HG02943 (cell line): ENCODE results near the gene FBN1.

Source experiments
- ATAC-seq: cut with Tn5 transposase; IDR thresholded peaks from one replicate; pipeline ENCODE4 v1.9.1; 2021; ENCODE audit warnings: mild to moderate bottlenecking, low read depth, moderate library complexity; ENCODE audit not compliant: unreplicated experiment

The FBN1 gene

DNA sequence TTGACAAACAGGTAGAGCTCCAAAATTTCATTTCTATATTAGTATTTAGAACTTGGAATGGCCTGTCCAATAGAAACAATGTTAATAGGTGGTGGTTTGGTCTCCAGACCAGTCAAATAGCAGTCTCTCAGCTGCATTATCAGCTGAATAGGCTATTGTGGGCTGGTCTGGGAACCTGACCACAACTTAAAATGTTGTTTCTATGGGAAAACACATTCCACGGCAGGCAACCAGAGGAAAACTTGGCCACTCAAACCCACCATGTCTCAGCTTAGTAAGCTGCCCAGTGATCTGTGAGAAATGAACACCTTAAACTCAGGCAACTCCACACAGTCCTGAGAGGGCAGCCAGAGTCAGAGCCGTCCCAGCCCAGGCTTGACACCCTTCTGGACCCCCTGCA, 20.4 kb downstream of the FBN1 start:
- ATAC-seq = no peak

DNA sequence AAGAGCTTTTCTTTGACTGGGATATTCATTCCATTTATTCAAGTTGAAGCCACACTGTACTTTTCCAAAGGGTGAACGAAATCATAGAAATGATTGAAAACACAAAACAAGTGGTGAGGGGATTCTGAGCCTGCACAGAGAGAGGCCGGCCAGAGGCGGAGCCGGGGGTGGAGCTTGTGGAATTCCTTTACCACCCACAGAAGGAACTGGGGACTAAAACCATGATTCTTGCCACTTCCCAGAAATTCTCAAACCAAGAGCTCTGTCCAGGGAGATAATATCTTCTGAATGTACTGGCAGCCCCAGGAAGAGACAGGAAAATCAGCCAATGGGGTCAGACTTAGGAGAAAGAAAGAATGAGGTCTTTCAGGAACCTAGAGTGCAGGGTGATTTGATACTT, 20.8 kb downstream of the FBN1 start:
- ATAC-seq = no peak

DNA sequence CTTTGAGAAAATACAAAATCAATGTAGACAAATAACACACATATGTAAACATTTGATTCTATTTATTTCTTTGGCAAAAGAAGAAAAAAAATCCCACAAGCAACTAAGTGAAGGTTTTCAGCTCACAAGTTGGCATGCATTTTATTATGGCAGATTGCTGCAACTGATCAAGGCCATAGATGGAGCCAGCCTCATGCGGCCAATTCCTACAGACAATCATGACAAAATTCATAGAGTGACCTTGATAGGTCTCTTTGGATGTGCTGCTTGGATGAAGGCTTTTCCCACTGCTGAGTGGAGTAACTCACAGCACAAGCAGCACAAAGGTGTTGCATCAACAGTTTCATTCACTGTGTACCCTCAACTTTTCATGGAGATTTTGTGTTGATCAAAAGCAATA, 22.1 kb downstream of the FBN1 start:
- ATAC-seq = no peak

DNA sequence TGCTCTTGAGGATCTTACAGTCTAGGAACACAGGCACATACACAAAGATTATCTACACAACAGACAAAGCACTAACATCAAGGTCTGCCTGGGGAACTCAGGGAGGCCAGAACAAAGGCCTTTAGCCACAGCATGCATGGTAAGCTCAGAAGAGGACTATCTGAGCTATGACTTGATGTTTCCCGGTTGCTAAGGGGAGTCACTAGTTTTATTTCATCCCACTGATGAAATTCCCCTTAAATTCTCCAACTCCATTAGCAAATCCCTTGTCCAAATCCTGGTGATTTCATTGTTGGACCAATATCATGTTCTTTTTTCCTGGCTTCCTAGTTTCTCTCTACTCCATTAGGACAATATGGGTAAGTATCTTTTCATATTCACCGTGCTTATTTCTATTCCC, 23.3 kb downstream of the FBN1 start:
- no peak for ATAC-seq

DNA sequence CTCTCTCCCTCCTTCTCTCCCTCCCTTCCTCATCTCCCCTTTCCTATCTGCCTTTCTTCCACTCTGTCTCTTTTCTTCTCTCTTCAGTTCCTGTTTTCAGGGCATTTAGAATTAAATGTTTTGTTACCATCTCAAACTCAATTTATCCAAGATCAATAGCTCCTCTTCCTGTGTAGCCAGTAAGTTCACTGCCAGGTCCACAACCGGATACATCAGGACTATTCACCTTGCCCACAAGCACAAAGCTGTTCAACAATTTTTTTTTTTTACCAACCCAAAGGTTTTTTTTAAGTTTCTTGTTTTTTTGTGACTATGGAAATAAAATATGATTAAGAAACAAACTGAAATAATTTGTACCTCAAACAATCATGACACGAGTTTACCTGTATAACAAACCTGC, 26.1 kb downstream of the FBN1 start:
- no peak for ATAC-seq

DNA sequence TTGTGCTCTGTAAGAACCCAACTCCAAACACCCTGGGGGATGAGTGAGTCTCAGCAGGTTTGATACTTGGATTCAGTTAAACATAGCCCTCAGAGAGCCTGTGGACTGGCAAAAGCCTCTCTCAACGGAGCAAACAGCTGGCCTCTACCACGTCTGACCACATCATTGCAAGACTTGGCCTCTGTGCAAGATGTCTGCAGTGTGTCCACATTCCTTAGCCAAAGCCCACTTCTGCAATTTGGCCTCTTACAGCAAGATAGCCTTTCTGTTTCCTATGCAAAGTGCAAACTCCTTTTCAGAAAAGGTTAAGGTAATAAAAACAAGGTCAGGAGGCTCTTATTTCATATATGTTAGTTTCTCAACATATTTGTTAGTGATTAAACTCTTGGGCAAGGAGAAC, 27.9 kb downstream of the FBN1 start:
- ATAC-seq = no peak

DNA sequence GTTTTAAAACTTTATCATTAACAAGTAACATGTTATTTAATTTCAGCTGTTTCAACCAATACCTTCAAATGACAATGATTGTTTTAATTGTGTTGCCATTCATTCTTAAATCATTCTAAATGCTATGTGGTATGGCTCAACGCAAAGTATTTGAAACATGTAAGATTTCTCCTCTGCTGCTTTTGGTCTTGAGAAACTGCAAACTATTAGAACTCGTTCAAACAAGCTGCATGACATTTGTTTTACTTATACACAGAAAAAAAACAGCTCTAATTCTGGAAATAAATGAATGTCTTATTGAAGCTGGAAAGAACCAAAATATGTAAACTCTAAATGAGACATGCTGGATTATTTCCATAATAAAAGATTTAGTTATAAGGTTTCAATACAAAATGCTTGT, 29.3 kb downstream of the FBN1 start:
- no peak for ATAC-seq

DNA sequence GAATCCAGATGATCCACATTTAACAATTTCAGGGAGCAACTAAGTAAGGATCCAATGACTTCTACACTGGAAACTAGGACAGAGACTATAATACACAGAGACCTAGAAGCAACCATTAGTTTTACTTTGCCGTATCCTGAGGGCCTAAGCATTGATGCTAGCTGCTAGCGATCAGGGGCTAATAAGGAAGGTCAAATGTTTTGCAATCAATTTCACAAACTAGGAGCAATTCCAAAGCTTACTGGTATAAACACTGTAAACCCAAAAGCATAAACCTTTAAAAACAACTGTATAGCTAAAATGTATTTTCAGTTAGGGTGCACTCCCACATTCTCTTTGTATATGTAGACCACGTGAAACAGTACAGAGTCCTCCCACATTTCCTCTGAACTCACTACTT, 31.5 kb downstream of the FBN1 start:
- ATAC-seq = no peak

DNA sequence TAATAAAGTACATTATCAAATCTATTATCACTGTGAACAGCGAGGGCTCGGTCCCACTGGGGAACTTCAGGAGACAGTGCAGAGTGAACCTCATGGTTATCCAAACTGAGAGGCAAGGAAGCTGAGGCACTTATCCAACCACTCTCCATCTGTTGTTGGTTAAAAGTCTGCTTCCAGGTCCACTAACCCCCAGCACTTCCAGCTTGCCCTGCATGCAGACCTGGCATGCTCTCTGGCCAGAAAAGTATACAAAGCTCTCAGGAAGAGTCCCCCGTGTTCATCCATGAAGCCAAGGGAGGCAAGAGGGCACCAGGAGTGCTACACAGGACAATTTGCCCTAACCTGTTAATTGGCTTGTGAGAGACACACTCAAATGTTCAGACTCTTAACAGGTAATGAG, 36.0 kb downstream of the FBN1 start:
- ATAC-seq = no peak

DNA sequence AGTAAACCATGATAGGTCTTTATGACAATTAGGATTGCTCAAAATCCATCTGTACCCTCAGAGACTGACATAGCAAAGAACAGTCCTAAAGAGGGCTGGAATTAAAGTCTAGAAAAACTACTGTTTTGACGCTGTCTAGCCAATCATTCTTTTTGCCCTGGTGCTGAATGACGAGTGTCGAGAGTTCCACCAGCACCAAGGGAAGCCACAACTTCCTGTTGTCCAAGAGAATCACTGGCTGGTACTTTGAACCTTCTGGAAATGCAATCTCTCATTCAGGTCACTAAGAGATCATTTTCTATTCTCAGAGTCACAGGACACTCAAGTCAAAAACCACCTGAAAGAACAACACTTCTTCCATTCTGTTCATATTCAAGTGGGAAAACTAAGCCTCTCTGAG, 37.7 kb downstream of the FBN1 start:
- no peak for ATAC-seq

DNA sequence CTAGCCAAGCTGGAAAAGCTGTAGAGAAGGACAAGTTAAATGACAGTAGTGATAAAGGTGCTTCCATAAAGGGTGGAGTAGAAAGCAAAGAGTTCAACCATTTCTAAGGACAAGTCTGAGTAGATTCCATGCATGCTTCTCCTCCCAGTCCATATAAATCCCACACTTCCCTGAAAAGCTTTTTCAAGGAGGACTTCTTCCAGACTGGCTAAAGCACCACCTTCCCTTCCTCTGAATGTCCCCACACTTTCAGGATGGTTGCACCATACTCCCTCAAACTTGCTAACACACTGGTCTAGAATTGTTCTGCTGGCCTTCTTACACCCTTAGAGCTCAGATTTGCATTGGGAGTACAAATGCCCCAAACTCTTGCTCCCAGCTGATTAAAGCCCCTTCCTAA, 40.9 kb downstream of the FBN1 start:
- ATAC-seq = no peak

DNA sequence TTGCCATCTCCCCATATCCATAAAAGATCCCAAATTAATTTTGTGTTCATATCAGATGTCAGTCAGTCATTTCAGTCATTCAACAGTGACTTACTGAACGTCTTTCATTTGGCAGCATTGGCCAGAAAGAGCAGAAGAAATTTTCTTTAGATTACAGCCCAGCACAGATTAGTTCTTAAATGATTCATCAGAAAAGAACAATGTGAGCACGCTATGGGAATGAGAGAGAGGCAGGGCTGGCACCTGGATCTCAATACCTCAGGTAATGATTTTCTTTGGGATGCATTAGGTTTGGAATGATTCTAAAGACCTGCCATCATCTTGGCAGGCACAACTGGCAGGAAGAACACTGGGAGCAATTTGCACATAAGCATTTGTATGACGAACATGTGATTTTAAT, 41.6 kb downstream of the FBN1 start:
- no peak for ATAC-seq

DNA sequence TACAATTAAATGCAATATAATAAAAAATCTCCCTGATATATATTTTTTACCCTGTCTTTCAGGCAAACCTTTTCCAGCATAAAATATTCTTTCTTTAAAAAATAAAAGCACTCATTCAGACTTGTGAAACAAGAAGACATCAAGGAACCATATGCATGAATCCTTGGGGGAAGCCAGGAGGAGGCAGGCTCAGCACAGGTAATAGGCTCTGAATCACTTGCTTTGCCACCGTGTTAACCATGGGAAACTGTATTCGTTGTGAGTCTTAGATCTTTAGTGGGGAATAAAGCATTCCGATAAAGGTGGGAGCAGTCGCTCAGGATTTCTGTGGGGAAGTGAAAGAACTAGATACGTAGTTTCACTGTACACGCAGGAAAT, 42.4 kb downstream of the FBN1 start:
- ATAC-seq = no peak

DNA sequence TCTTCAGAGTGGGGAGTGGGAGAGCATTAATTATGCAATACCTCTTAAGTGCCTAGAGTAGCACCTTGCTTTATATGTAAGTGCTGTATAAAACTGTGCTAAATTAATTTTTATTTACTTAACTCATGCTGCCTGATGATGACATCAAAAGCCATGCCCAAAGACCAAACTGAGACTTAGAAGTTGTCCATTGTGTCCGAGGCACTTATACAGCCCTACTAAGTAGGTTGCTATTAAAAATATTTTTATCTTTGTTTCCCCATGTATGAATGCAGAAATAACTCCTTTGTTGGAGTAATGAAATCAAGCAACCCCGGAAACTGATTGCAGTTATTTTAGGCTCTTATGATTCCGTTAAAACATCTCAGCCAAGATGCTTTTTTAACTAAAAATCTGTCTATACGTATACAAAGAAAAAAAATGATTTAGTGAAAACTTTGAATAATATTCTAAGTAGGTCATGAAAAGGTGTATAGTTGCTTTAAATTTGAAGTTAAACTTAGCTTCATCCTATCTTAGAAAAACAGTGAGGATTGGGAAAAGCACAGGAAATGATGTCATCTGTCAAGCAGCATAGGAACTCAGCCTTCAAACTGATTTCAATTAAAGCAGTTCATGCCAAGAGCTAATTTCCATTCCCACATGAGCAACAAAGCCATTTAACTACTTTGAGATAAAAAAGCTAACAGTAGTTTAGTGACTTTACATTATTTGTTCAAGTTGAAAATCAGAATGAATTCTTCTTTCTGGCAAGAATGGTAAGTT, 43.0 kb downstream of the FBN1 start:
- no peak for ATAC-seq

DNA sequence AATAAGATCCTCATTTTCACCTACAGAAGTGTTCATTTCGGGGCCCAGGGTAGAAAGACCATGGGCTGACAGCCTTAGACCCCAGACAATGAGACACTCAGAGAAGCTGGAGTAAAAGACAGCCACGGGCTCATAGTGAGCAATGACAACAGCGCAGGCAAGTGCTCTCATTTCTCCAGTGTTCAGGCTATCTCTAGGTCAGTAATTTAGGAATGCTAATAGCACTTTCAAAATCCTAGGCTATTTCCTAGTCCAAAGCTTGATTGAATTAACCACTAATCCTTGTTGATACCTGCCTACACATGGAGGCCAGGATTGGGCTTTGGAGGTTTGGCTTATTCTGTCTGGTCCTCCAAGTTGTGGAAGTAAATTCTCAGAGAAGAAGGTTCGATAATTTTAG, 44.4 kb downstream of the FBN1 start:
- ATAC-seq = no peak

DNA sequence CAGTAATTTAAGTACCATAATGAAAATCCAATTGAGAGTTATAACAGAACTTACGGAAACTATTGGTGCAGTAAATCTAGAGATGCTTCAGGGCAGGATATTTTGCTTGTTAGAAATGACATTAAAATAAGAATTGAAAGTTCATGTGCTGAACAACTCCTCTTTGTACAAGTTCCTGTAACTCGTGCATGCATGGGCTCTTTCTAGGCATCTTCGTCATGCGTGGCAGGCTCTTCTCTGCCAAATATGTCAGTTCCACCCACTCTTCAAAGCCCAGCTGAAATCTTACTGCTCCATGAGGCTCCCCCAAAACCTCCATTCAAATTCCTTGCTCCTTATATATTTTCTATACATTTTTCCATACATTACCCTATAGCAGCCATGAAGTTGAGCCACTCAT, 48.7 kb downstream of the FBN1 start:
- no peak for ATAC-seq

DNA sequence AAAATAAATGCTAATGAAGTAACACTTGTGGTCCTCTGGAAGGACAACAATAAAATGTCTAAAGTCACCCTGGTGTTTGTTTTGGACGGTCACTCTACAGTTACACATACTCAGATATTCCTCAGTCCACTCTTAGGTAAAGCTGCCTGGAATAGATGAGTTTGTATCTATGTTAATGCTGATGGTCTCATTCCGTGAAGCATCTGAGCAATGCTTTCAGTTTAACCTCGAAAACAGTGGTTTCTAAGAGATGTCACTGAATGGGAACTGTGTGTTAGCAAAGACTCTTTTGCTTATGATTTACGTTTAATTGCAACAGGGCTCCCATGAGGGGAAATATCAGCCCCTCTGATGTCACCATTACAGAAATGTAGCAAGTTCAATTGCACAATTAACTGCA, 49.1 kb downstream of the FBN1 start:
- ATAC-seq = no peak

DNA sequence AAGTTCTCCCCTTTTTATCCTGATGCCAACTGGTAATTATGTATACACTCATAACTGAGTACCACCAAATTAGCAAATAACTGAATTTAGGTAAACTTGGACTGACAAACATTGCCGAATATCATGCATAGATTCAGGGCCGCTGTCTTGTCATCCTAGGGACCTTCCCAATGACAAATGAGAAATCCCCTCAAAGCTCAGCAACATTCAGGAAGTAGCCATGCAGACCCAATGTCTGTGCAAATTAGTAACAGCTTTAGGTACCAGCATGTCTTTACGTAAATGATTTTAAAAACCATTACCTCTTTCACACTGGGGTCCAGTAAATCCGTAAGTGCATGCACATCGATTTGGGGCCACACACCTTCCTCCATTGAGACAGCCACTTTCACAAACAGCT, 49.5 kb downstream of the FBN1 start:
- no peak for ATAC-seq

DNA sequence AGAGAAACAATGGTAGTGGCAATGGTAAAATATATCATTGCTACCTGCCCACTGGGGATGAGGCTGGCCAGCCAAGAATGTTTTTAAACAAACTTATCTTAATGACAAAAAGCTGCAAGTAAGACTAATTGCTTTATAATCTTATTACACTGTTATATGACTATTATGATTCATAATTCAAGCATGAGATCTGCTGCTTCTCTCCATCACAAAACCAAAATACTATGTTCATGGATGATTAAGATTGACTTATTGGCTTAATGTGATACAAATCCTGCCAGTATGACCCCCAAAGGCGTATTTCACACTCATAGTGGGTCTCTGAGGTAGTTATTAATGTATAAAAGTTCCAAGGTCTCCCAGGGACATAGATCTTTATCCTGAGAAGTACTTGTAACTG, 52.6 kb downstream of the FBN1 start:
- no peak for ATAC-seq

DNA sequence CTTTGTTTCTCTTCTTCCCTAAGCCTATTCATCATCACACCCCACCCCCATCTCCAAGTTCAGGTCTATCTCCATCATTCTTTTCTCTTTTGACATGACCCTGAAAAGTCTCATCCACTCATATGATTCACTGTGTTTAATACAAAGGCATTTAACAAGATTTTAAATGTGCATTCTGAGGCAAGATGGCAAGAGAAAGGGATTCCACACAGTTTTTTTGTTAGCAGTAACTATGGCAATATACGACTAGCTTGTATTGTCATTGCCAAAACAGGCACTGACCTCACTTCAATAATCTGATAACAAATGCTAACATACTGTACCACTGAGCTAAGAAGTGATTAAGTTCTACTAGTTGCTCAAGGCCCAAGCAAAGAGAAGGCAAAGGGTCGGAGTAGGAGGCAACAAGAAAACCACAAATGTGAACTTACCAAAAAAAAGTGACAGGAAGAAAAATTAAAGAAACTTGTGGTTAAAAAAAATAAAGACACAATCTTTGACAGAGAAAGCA, 53.2 kb downstream of the FBN1 start:
- no peak for ATAC-seq

DNA sequence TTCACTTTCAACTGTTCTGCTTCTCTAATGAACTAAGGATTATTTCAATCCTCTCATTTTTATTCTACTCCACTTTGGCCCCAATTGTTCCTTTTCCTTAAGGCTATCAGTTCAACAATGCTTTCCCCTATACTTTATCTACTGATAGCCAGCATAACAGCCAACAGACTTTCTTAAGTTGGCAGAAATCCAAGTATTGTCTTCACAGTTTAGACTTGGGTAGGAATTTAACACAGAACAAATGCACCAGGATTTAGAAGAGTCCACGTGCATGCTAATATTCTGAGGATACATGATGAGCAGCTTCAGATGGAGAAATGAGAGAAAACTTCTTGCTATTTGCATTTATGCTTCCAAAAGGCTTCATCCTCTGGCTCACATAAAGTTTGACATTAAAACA, 54.8 kb downstream of the FBN1 start:
- ATAC-seq = no peak

DNA sequence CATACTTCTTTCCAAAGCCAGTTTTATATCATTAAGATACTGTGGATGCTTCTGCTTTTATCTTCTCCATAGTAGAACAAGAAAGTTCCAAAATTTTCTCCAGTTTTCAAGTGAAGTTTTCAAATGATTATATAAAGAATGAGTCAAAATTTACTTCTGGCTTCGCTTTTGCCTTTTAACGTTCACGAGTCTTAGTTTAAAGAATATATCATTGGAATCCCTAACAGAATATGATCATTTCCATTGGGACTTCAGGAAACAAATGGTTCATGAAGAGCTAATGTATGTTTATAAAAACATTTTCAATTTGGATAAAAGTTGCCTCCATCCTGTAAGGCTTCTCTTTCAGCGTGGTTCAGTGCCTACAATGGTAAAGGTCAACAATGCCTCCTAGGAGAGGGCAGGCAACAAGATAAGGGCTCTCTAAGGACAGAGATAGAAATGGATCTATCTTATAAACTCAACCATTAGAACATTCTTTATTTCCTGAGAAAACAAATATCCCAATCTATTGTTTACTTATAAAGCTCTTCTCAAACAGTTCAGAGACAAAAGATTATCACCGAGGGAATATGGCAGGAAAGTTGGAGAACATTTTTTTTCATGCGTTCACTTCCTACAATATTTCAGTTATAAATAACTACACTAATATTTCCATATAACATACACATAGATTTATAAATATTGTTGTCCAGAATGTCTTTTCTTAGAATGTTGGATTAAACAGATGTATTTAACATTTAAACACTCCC, 60.5 kb downstream of the FBN1 start:
- ATAC-seq = no peak
